GM21619 (cell line): ENCODE measurements around the gene SVIL.
"Not testable (repeated sequence)": the region's sequence is repeated elsewhere in the genome, so short reads cannot be mapped to it uniquely, and the experiment has no call there.

Experiments
- ATAC-seq: cut with Tn5 transposase; IDR thresholded peaks from one replicate; pipeline ENCODE4 v1.9.1; 2021; ENCODE audit not compliant: unreplicated experiment

SVIL gene

DNA sequence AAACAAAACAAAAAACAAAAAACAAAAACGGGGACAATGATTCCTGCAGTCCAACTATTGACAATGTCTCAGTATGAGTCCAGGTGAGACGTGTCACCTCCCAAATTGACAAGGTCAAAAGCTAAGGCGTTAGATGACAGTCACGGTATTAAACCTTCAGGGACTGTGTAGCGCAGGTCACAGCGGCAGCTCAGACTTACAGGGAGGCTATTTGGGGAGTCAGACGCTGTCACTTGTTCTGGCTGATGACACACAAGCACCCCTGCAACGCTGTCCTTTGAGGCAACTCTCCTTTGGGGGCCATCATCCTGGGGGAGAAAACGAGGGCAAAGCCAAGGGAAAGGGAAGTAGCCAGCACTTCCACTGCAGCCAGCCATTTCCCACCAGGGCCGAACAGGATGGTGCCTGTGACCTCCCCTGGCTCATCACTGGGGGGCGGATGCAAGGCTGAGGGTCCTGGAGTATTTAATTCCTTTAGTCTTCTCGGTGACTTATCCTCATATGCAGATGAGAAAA, 55.3 kb downstream of the SVIL start:
- ATAC-seq, result no peak

DNA sequence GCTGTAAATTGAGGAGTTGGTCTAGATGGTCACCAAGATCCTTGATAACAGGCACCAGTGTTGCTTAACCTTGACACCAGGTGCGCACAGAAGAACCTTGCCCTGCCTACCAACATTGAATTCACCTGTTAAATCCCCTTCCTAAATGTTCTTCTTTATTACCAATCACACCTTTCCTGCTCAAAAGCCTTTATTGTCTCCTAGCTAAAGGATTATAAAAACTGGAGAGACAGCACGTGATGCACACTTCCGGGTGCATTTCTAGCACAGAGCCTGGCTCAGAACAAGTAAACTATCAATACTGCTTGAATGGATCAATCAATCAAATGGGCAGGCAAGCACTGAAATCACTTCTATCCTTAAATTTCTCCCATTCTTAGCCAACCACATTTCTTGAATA, 56.3 kb downstream of the SVIL start:
- no peak for ATAC-seq

DNA sequence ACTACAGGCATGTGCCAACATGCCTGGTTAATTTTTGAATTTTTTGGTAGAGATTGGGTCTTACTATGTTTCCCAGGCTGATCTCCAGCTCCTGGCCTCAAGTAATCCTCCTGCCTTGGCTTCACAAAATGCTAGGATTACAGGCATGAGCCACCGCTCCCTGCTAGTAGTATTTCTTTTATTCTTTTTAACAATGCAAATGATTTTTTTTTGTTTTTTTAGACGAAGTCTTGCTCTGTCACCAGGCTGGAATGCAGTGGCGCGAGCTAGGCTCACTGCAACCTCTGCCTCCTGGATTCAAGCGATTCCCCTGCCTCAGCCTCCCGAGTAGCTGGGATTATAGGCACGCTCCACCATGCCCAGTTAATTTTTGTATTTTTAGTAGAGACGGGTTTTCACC, 58.1 kb downstream of the SVIL start:
- ATAC-seq, result no peak

DNA sequence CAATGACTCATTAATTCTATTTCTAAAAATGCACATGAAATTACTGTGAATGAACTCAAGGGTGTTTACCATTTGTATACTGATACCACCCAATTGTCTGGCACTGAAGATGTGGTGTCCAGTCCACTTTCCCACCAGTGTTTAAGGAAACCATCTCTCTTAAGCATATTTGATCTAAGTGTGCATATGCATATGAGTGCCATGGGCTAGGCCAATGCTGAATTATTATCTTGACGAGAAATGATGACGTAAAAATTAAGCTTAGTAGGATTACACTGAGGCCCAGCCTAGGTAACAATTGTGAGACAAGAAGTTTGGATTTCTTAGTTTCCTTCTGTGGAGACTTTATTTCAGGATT, 59.7 kb downstream of the SVIL start:
- no peak for ATAC-seq

DNA sequence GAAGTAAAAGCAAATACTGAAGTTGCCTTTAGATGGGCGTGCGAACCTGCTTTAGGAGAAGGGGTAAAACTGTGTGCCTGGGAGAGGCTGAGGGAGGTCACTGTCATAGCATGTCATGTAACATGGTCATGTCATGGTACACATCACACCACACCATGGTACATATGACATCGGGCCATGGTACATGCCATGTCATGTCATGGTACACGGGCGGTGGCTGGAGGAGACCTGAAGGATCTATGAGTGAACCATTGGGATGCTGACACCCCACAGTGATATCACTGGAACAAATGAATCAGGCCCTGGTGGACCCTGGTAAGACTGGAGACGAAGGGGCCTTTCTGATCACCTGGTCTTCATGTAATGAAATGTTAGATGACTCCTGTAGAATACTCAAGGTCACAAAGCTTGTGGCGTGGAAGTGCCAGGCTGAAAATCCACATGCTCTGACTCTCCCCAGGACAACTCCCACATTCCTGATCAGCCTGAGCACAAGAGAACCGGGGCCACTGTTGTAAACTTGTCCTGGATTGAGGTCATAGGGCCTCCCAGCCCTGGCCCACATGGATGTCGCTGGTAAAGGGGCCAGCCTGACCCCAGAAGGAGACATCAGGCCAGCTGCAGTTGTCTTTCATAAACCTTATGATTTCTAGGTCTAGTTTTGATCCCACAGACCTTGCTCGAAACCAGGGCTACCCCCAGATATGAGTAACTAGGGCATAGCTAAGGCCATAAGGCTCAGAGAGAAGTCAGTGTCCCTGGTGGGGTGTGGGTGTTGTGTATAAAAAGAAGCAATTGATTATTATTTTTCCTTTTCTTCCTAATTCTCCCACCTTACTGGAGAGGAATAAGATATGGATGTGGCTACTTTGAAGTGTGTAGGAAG, 60.3 kb downstream of the SVIL start:
- ATAC-seq, result not testable (repeated sequence)

DNA sequence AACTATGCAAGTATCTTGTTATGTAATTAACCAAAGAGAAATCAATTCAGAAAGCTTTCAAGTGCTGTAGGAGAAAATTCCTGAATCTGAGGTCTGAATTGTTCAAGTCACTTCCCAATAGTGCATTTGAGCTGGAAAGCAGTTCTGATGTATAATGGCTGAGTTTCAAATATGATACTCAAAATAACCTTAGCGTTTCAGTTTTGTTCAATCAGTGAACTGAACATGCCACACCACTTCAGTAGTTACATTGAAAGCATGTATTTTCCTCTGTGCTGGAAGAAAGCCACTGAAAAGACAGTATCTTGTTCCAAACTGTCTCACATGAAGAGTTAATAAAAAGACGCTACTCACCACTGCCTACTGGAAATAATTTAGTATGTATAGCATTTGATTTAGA, 64.5 kb downstream of the SVIL start:
- not testable (repeated sequence) for ATAC-seq

DNA sequence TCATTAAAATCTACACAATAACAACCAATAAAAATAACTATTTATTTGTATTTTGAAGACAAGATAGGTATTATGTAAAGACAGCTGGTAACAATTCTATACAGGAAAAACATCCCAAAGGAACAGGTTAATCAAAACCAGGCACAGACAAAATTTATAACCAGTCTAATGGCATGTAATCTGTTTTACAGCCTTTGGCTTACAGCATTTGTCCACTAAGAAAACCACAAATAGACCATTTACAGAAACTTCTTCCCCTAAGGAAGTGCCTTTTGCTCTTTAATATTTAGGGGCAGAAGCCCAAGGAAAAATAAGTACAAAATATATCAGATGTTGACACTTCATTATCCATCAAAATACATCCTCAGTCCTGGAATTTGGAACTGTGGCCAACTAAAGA, 65.0 kb downstream of the SVIL start:
- no peak for ATAC-seq

DNA sequence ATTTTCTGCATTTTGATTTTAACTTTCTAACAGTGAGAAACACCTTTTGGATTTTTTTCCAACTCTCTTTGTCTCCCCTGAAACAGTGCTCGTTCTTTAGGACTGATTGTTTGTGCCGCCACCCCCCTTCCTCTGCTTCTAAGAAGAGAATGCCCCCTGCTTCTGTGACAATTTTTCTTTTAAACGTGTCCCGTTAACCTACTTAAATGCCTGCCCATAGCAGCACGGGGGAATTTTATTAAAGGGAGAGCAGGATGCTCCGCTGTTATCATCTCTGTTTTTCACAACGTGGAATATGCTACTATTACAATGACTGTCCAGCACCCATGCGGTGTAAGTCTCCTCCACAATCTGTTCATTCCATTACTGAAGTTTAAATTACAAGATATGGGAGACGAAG, 67.8 kb downstream of the SVIL start:
- ATAC-seq, result no peak

DNA sequence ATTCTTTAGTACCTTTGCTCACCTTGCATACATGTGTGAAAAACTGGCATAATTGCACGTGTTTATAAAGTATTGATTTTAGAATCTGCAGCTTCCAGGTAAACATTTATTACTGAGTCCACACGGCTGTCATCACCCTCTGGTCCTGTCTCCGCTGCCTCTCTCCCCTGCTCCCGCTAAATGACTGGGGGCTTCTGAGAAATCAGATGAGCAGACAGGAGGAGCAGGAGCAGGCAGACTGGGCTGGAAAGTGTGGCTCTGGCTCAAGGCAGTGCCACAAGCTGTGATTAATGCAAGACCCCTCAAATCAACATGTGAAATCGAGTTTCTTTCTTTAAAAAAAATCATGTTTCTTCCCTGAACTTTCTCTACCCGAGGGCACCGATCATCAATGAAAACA, 68.6 kb downstream of the SVIL start:
- ATAC-seq, result not testable (repeated sequence)

DNA sequence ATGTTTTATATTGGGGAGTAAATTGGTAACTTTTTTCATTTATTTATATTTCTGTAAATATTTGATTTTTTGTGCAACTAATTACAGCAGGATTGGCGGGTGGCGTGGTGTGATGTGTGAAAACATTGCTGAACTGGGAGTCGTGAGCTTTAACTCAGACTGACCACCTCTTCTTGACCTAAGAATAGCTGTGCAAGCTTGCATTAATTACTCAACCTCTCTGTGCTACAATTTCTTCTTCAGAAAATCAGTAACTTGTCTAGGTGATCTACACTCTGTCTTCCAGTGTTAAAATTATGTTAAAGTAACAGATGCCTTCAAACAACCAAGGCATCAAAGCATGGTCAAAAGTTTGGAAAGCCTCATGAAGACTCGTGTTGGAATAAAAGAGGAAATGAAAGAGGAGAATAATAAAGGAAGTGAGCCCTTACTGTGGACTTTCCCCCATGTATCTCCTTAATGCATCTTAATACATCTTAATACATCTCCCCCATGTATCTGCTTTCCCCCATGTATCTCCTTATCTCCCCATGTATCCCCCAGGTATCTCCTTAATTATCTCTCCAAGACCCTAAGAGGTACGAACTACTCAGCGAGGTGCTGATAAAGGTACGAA, 71.2 kb downstream of the SVIL start:
- no peak for ATAC-seq

DNA sequence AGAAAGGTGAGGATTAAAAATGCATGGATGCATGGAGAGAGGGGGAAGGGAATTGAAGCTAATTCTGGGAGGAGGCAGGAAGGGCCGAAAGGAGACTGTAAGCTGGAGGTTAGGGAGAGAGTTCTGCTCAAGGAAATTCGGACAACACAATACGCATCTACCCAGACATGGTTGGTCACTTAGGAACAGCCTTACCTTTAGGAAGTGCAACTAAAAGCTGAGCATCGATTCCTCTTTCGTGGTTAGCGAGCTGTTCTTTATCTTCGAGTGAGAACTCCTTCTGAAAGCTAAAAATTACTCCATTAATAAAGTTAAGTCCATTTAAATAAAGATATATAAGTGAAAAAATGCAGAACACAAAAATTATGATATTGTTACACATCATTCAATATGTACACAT, 71.8 kb downstream of the SVIL start:
- not testable (repeated sequence) for ATAC-seq

DNA sequence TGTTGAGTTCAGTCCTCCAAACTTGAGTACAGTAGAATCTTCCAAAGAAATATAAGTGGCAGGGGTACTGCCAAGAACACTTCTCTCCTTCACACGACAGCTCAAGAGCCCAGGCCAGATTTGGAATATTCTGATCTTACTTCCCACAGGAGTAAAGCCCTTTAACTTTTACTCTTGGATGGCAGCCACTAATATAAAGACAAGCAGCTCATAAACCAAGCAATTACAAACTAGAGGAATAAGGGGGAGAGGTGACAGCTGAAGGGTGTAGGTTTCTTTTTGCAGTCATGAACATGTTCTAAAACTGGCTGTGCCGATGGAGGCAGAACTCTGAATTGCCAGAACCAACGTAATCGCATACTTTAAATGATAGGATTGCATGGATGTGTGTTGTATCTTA, 74.8 kb downstream of the SVIL start:
- ATAC-seq, result no peak

DNA sequence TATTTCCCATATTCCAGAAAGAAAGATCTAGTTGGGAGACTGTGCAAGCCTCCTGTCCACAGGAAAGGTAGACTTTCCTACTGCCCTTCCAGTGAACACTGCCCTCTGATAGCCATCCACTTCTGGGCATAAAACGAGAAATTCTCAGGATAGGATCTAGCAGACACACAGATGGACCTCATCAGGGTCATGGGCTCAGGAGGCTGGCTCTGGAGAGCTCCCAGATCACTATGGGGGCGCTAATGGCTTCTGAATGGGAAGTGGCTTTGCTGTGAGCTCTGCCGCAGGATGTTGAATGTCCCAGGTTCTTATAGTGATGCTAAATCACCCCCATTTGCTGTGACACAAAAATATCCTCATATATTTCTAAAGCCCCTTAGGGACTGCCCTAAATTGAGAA, 77.1 kb downstream of the SVIL start:
- ATAC-seq, result no peak

DNA sequence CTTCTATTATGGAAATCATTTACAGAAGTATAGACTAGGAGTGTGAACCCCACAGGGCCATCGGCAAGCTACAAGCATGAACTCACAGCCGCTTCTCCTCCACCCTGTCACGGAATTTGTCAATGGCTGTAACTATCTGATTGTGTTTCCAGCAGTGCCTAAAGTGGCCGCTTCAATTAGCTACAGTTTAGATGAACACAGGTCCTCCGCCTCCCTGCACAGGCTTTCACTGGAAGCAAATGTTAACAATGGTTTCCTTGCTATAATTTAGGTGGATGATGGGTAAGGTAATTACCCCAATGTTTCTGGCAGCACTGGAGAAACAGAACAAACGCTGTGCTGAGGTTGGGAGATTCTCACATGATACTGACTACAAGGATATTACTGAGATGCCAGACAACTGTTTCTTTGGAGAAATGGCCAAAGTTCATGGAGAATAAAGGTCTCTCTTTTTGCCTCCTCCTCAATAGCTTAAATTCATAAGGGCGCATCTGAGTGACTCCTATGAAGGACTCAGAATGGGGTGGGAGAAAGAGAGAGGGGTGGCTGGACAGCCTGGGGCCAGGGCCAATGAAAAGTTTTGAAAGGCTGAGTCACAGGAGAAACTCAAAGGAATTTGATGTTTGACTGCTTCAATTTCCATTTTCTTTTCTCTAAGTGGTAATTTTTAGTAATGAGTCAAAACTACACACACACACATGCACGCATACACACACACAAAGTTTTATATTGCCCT, 78.9 kb downstream of the SVIL start:
- ATAC-seq, result no peak

DNA sequence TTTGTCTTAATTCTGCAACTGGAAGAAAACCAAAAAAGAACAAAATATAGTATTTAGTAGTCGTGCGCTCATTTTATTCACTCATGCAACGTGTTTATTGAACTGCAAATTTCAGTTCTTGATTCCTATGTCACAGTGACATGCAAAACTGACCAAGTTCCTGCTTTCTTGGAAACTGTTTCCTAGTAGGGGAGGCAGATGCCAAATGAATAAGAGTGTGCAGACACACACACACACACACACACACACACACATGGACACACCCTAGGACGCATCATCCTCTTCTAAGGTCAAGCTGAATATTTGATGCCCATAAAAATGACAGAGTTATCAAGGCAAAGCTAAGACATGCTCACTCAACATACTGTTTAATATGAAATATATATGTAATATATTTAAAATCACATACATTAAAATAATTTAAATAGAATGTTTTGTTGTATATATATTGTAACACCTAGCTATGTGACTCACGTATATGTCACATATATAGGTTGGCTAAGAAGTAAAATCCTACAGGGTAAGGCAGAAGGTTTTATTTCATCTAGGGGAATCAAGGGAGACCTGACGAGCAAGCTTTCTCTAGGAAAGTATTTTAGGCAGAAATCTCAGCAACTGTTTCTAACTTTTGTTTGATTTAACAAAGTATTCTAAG, 79.6 kb downstream of the SVIL start:
- no peak for ATAC-seq

DNA sequence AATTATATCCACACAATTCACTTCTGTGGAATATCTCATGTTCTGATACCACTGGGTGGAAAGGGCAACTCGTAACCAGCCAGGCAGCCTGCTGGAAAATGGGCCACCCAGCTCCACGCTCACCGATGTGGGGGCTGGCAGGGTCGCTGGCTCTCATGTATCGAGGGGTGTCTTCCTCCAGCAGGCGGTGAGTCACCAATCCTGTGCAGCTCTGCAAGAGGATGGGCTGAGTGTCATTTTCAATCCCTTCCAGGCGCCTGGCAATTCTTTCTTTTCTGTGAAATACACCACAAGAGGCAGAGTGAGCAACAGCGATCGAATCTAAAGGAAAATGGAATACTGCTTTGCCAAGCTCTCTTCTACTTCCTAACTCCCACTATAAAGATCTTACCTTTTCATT, 80.1 kb downstream of the SVIL start:
- ATAC-seq, result no peak

DNA sequence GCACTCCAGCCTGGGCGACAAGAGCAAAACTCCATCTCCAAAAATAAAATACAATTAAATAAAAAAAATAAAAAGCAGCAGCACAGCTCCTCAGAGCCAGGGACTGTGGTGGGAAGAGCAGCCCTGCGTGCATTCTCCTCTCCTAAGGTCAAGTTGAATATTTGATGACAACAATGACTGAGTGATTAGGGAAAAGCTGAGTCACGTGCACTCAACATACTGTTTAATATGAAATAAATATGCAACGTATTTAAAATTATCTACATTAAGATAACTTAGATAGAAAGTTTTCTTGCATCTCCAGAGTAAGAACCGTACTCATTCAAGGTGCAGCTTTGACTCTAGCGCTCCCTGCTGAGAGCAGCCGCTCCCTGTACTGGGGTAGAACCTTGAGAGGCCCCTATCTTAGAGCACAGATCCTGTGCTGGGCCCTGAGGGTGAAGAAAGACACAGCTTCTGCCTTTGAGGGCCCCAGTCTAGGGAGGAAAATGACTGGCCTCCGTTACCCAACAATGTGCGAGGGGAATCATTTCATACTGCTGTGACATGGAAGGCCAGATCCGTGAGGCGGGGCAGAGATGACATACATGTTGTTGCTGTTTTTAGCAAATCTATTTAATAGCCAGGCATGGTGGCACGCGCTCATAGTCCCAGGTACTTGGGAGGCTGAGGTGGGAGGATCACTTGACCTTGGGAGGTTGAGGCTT, 81.1 kb downstream of the SVIL start:
- ATAC-seq, result no peak

DNA sequence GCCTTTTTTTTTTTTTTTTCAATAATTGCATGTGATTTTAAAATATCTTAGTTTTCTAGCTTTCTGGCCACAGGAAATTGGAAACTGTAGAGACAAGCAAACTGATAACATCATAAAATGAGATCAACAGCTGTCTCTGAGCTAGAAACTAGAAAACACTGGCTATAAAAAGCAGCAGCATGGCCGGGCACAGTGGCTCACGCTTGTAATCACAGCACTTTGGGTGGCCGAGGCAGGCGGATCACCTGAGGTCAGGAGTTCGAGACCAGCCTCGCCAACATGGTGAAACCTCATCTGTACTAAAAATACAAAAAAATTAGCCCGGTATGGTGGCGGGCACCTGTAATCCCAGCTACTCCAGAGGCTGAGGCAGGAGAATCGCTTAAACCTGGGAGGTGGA, 81.7 kb downstream of the SVIL start:
- ATAC-seq, result not testable (repeated sequence)

DNA sequence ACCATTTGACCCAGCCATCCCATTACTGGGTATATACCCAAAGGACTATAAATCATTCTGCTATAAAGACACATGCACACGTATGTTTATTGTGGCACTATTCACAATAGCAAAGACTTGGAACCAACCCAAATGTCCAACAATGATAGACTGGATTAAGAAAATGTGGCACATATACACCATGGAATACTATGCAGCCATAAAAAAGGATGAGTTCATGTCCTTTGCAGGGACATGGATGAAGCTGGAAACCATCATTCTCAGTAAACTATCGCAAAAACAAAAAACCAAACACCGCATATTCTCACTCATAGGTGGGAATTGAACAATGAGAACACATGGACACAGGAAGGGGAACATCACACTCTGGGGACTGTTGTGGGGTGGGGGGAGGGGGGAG, 85.3 kb downstream of the SVIL start:
- ATAC-seq, result not testable (repeated sequence)

DNA sequence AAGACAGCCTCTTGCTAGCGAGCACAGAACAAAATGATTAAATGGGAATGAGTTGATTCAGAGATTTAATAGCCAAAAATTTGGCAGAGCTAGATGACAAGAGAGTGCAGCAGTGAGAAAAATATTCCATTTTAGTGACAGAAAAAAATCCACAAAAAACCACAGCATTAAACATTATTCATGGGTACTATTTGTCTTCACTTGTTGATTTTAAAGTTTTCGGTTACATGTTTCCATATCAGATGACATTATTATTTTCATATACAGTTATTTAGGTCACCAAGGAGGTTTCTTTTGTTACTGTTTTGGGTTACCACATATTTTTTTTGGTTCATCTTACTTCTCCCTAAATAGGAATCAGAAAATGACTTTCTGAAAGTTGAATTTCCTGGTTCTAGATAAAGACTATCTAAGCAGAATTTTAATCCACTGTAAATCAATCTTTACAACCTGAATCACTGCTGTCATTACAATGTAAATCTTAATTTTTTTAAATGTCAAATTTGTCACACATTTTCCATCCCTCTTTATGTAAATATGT, 87.9 kb downstream of the SVIL start:
- ATAC-seq, result no peak
